ENCODE data around the gene CNOT2. TPM values are rescaled to one million over a fixed set of nuclear protein-coding genes. Genes with fewer than 3 reads are reported as not detected.

The CNOT2 gene
- total RNA-seq, 1 experiment from 2014 or later: 82.9 TPM

- Histone ChIP-seq H4K5ac (ENCODE audit: insufficient read length, low read depth, low read length) (no peak overlapping the region), H3T11ph (ENCODE audit: low read length) (no peak overlapping the region), H3K23me2 (ENCODE audit: insufficient read length, low read depth, low read length, poor library complexity, severe bottlenecking) (no peaks in the 10 kb centered on the region), H2BK12ac (ENCODE audit: insufficient read length, low read depth, low read length) (no peak overlapping the region), H3K79me2 (ENCODE audit: insufficient read depth, low read length) (no peaks in the 10 kb centered on the region), H3K4me2 (ENCODE audit: insufficient read depth, insufficient read length, low read length) (no peak overlapping the region), H2BK5ac (ENCODE audit: insufficient read length, low read length) (no peak overlapping the region), H3K9me3 (ENCODE audit: control insufficient read depth, low read depth, low read length) (no peaks in the 10 kb centered on the region), H3K27ac (ENCODE audit: insufficient read length, low read depth, low read length) (no peak overlapping the region), H2BK20ac (ENCODE audit: low read depth, low read length, poor library complexity, severe bottlenecking) (no peak overlapping the region), H4K8ac (replicated peaks; ENCODE audit: insufficient read length, low read depth, low read length) (no peak overlapping the region), H3K79me1 (ENCODE audit: insufficient read depth, low read depth, low read length, poor library complexity, severe bottlenecking) (peaks cover 2% of the 10 kb centered on the region), H3K27me3 (ENCODE audit: insufficient read depth, low read length) (no peaks in the 10 kb centered on the region), H3K9ac (ENCODE audit: extremely low read depth, insufficient read length, low read length) (no peak overlapping the region), H4K91ac (ENCODE audit: insufficient read length, low read depth, low read length) (no peak overlapping the region), H3K18ac (ENCODE audit: insufficient read length, low read depth, low read length) (no peak overlapping the region), H3K23ac (ENCODE audit: insufficient read length, low read depth, low read length) (no peak overlapping the region), H2AFZ (ENCODE audit: low read length) (no peak overlapping the region), H3K4ac (ENCODE audit: low read depth, low read length) (no peak overlapping the region), H2AK5ac (ENCODE audit: insufficient read length, low read length) (no peak overlapping the region), H2BK120ac (ENCODE audit: low read depth, low read length, poor library complexity, severe bottlenecking) (no peak overlapping the region), H3K14ac (ENCODE audit: insufficient read depth, low read length) (no peak overlapping the region), H3K4me1 (ENCODE audit: insufficient read depth, low read length) (no peaks in the 10 kb centered on the region), H3K56ac (ENCODE audit: insufficient read length, low read depth, low read length) (no peak overlapping the region), H2BK15ac (ENCODE audit: low read depth, low read length) (no peak overlapping the region), H4K20me1 (ENCODE audit: control insufficient read depth, insufficient read depth, insufficient read length) (no peaks in the 10 kb centered on the region)
- no peaks in the 10 kb centered on the region for H3K9me3 Mint-ChIP-seq
- whole genome bisulfite sequencing (ENCODE audit: extremely low coverage, insufficient read length, low lambda C conversion rate): no CpG with 5 or more reads among the region's 6 CpGs
- H3K27ac Mint-ChIP-seq: no peak overlapping the region
- DNase-seq: no peak
- peaks cover 10 to 23% (median 19%) of the 10 kb centered on the region in 3 experiments for H3K36me3 Mint-ChIP-seq (ENCODE audit: insufficient read depth in 1 of 3, low read depth in 3 of 3)
- no peaks in the 10 kb centered on the region for H3K27me3 Mint-ChIP-seq (ENCODE audit: low read depth)
- H3K4me1 Mint-ChIP-seq: no peaks in the 10 kb centered on the region
- no peak for TF ChIP-seq CTCF (conservative IDR thresholded peaks at IDR 0.05)
- H3K4me3 Mint-ChIP-seq: no peak overlapping the region
Measured at GRCh38 chr12:70399311-70399710, 156.1 kb downstream of the CNOT2 start.

Measured in H9 (cell line).